SU-DHL-6 (cell line): Measurements from ENCODE around the gene SLC8A1.

ENCODE experiments used
- EZH2phosphoT487 ChIP-seq: fragments of 200-600 bp; sonication (generic), shearing (Covaris generic); conservative IDR thresholded peaks from 2 replicates; pipeline ENCODE4 v1.6.1; 2018; ENCODE audit warnings: mild to moderate bottlenecking, antibody characterized with exemption, low read length, moderate library complexity, mixed read lengths
- TF ChIP-seq, protein P1 (sequence below): fragments of 200-600 bp; sonication (generic); IDR thresholded peaks from one replicate; pipeline ENCODE4 v1.5.1; 2017; ENCODE audit warnings: antibody characterized with exemption, mild to moderate bottlenecking, low read length, moderate library complexity; ENCODE audit not compliant: insufficient read depth, poor library complexity, severe bottlenecking

DNA sequence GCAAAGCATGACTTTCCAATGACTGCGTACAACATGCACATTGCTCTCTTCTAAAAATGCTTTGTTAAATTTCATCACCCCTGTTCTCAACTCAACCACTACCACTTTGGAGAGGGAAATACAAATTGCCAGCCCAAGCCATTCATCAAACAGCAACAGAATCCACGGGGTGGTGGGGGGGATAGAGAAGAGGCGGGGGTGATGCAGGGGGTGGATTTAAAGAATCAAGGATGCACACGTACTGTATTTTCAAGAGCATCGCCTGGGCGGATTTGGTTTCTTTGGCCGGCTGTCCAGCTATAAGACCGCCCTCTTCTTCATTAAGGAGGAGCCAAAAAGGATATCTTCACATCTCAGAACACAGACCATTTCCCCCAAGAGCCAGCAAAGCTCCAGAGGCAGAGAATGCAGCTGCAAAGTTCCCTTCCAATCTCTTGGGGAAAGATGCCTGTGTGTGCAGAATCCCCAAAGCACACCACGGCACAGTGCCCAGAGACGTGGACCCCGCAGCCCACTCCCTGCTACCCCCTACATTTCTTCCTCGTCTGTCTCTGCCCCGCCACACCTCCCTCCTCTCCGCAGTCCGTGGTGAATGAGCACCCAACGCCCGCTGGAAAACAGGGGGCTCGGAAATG, 977 bp downstream of the SLC8A1 start:
- TF ChIP-seq, protein P1, sequence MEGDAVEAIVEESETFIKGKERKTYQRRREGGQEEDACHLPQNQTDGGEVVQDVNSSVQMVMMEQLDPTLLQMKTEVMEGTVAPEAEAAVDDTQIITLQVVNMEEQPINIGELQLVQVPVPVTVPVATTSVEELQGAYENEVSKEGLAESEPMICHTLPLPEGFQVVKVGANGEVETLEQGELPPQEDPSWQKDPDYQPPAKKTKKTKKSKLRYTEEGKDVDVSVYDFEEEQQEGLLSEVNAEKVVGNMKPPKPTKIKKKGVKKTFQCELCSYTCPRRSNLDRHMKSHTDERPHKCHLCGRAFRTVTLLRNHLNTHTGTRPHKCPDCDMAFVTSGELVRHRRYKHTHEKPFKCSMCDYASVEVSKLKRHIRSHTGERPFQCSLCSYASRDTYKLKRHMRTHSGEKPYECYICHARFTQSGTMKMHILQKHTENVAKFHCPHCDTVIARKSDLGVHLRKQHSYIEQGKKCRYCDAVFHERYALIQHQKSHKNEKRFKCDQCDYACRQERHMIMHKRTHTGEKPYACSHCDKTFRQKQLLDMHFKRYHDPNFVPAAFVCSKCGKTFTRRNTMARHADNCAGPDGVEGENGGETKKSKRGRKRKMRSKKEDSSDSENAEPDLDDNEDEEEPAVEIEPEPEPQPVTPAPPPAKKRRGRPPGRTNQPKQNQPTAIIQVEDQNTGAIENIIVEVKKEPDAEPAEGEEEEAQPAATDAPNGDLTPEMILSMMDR = no peak
- TF ChIP-seq EZH2phosphoT487 = no peak
